H9 (cell line): Measurements from ENCODE around the gene SPATA19. TPM values are rescaled to one million over a fixed set of nuclear protein-coding genes. Genes with fewer than 3 reads are reported as not detected.

Experiments
- DNase-seq: peaks from one replicate; pipeline ENCODE4 v3.0.0-alpha.2; 2017
- H2AFZ ChIP-seq: one replicate; pipeline ENCODE4 v1.6.1; 2013; ENCODE audit warnings: mild to moderate bottlenecking, low read length, control low read depth, moderate library complexity
- H2AK5ac ChIP-seq: 2 replicates; pipeline ENCODE4 v1.6.1; 2013; ENCODE audit warnings: low read length, control low read depth, mixed read lengths; ENCODE audit not compliant: insufficient read length
- H2BK120ac ChIP-seq: one replicate; pipeline ENCODE4 v1.6.1; 2013; ENCODE audit warnings: low read depth, mild to moderate bottlenecking, low read length, control low read depth, inconsistent platforms; ENCODE audit not compliant: poor library complexity, severe bottlenecking
- H2BK12ac ChIP-seq: 2 replicates; pipeline ENCODE4 v1.6.1; 2013; ENCODE audit warnings: low read length, control low read depth, mixed read lengths, low read depth; ENCODE audit not compliant: insufficient read length
- H2BK15ac ChIP-seq: 2 replicates; pipeline ENCODE4 v1.6.1; 2013; ENCODE audit warnings: low read depth, low read length, control low read depth
- H2BK20ac ChIP-seq: one replicate; pipeline ENCODE4 v1.6.1; 2013; ENCODE audit warnings: low read depth, mild to moderate bottlenecking, low read length, control low read depth, inconsistent platforms; ENCODE audit not compliant: poor library complexity, severe bottlenecking
- H2BK5ac ChIP-seq: 2 replicates; pipeline ENCODE4 v1.6.1; 2013; ENCODE audit warnings: low read length, control low read depth, mixed read lengths; ENCODE audit not compliant: insufficient read length
- H3K14ac ChIP-seq: 2 replicates; pipeline ENCODE4 v1.6.1; 2013; ENCODE audit warnings: low read length, control low read depth; ENCODE audit not compliant: insufficient read depth
- H3K18ac ChIP-seq: 2 replicates; pipeline ENCODE4 v1.6.1; 2013; ENCODE audit warnings: low read depth, mild to moderate bottlenecking, mixed read lengths, low read length, control low read depth; ENCODE audit not compliant: insufficient read length
- H3K23ac ChIP-seq: 2 replicates; pipeline ENCODE4 v1.6.1; 2013; ENCODE audit warnings: low read length, control low read depth, mixed read lengths, low read depth; ENCODE audit not compliant: insufficient read length
- H3K23me2 ChIP-seq: 2 replicates; pipeline ENCODE4 v1.6.1; 2013; ENCODE audit warnings: low read depth, mild to moderate bottlenecking, mixed read lengths, low read length, control low read depth; ENCODE audit not compliant: insufficient read length, poor library complexity, severe bottlenecking
- H3K27ac ChIP-seq: 2 replicates; pipeline ENCODE4 v1.5.1; 2013; ENCODE audit warnings: low read length, control low read depth, mixed read lengths, low read depth; ENCODE audit not compliant: insufficient read length
- H3K27me3 ChIP-seq: 2 replicates; pipeline ENCODE4 v1.6.1; 2013; ENCODE audit warnings: low read length, control low read depth, inconsistent platforms; ENCODE audit not compliant: insufficient read depth
- H3K4ac ChIP-seq: 2 replicates; pipeline ENCODE4 v1.6.1; 2013; ENCODE audit warnings: low read depth, mild to moderate bottlenecking, control low read depth, inconsistent platforms, low read length, moderate library complexity
- H3K4me1 ChIP-seq: 2 replicates; pipeline ENCODE4 v1.6.1; 2013; ENCODE audit warnings: low read length, control low read depth, inconsistent platforms; ENCODE audit not compliant: insufficient read depth
- H3K4me2 ChIP-seq: 2 replicates; pipeline ENCODE4 v1.6.1; 2013; ENCODE audit warnings: low read length, control low read depth, mixed read lengths; ENCODE audit not compliant: insufficient read length, insufficient read depth
- H3K56ac ChIP-seq: 2 replicates; pipeline ENCODE4 v1.6.1; 2013; ENCODE audit warnings: low read depth, mild to moderate bottlenecking, mixed read lengths, low read length, control low read depth; ENCODE audit not compliant: insufficient read length
- H3K79me1 ChIP-seq: 2 replicates; pipeline ENCODE4 v1.6.1; 2013; ENCODE audit warnings: low read depth, mild to moderate bottlenecking, moderate library complexity, low read length, control low read depth, inconsistent platforms; ENCODE audit not compliant: insufficient read depth, poor library complexity, severe bottlenecking
- H3K79me2 ChIP-seq: 2 replicates; pipeline ENCODE4 v1.6.1; 2013; ENCODE audit warnings: low read length, control low read depth, inconsistent platforms; ENCODE audit not compliant: insufficient read depth
- H3K9ac ChIP-seq: 2 replicates; pipeline ENCODE4 v1.6.1; 2013; ENCODE audit warnings: low read length, control low read depth, mixed read lengths; ENCODE audit not compliant: insufficient read length; ENCODE audit errors: extremely low read depth
- H3K9me3 ChIP-seq: one replicate; pipeline ENCODE4 v1.6.1; 2013; ENCODE audit warnings: low read depth, low read length, inconsistent platforms; ENCODE audit not compliant: control insufficient read depth
- H3T11ph ChIP-seq: one replicate; pipeline ENCODE4 v1.6.1; 2013; ENCODE audit warnings: mild to moderate bottlenecking, low read length, control low read depth, inconsistent platforms
- H4K20me1 ChIP-seq: one replicate; pipeline ENCODE4 v1.6.1; 2013; ENCODE audit not compliant: control insufficient read depth, insufficient read length, insufficient read depth
- H4K5ac ChIP-seq: 2 replicates; pipeline ENCODE4 v1.6.1; 2013; ENCODE audit warnings: low read depth, mild to moderate bottlenecking, mixed read lengths, low read length, control low read depth; ENCODE audit not compliant: insufficient read length
- H4K8ac ChIP-seq: replicated peaks from 2 replicates; pipeline ENCODE4 v1.6.1; 2013; ENCODE audit warnings: low read length, control low read depth, mixed read lengths, low read depth; ENCODE audit not compliant: insufficient read length
- H4K91ac ChIP-seq: 2 replicates; pipeline ENCODE4 v1.6.1; 2013; ENCODE audit warnings: low read depth, mild to moderate bottlenecking, moderate library complexity, mixed read lengths, low read length, control low read depth; ENCODE audit not compliant: insufficient read length
- H3K27ac Mint-ChIP-seq, 3 experiments: 2 replicates in 2 of 3; 3 replicates in 1 of 3; pipeline ENCODE4 v1.8.0; 2020 to 2021; ENCODE audit warnings: mixed read lengths in 3 of 3, mild to moderate bottlenecking in 1 of 3, moderate library complexity in 1 of 3
- H3K27me3 Mint-ChIP-seq: 2 replicates; pipeline ENCODE4 v1.8.0; 2021; ENCODE audit warnings: low read depth, mild to moderate bottlenecking, moderate library complexity, mixed read lengths
- H3K36me3 Mint-ChIP-seq, 3 experiments: 2 replicates in 2 of 3; 3 replicates in 1 of 3; pipeline ENCODE4 v1.8.0; 2020 to 2021; ENCODE audit warnings: low read depth in 3 of 3, mixed read lengths in 3 of 3; ENCODE audit not compliant: insufficient read depth in 1 of 3
- H3K4me1 Mint-ChIP-seq, 2 experiments: 2 replicates each; pipeline ENCODE4 v1.8.0; 2020; ENCODE audit warnings: mixed read lengths in 2 of 2
- H3K4me3 Mint-ChIP-seq, 2 experiments: 2 replicates in 1 of 2; 3 replicates in 1 of 2; pipeline ENCODE4 v1.8.0; 2020 to 2021; ENCODE audit warnings: mild to moderate bottlenecking in 2 of 2, mixed read lengths in 2 of 2, moderate library complexity in 1 of 2
- H3K9me3 Mint-ChIP-seq, 2 experiments: 2 replicates in 1 of 2; 3 replicates in 1 of 2; pipeline ENCODE4 v1.8.0; 2020; ENCODE audit warnings: mild to moderate bottlenecking in 2 of 2, mixed read lengths in 2 of 2, moderate library complexity in 1 of 2
- CTCF ChIP-seq: fragments of 200-600 bp; sonication (generic); conservative IDR thresholded peaks from 3 replicates; pipeline ENCODE4 v1.8.0; 2021; ENCODE audit warnings: antibody characterized with exemption, mild to moderate bottlenecking
- WGBS: extraction: QIAGEN DNeasy Blood & Tissue Kit; methylation state at CpG from one replicate; pipeline ENCODE4 v1.1.7; 2013; ENCODE audit warnings: missing lambda C conversion rate, low lambda C conversion rate, mixed read lengths; ENCODE audit not compliant: insufficient read length; ENCODE audit errors: extremely low coverage; 5-methylcytosine and 5-hydroxymethylcytosine counted together
- total RNA-seq: library from RNA; stranded (reverse); gene quantifications from 2 replicates; pipeline ENCODE4 v1.2.1, GENCODE V29; 2021

SPATA19 gene
- total RNA-seq, 1 experiment from 2014 or later, result not detected

DNA sequence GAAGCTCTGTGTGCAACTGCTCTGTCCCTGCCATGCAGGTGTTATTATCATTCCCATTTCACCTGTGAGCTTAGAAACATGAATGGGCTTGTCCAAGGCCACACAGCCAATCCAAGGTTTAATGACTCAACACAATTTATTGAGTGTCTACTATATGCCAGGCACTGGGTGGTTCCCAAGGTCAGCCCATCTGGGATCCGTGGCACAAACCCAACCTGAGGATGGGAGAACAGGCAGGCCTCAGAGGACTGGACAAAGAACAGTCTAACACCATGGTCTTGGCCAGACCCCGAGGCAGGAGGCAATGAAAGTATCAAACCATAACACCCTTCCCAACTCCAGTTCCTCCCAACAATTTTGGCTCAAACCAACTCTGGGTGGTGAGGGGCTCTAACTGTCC lies 15.7 kb downstream of the SPATA19 start:
- TF ChIP-seq CTCF, result no peak
- Mint-ChIP-seq H3K36me3 (peaks cover 0 to 10% (median 1%) of the 10 kb centered on the region in 3 experiments; a peak in 4 of 7 replicates), H3K9me3 (peaks cover 8 to 12% of the 10 kb centered on the region in 2 experiments), H3K27me3 (peaks cover 10% of the 10 kb centered on the region), H3K4me3 (no peak overlapping the region), H3K4me1 (peaks cover 0 to 6% of the 10 kb centered on the region in 2 experiments; a peak in 1 of 4 replicates), H3K27ac (no peak overlapping the region)
- H3K14ac ChIP-seq, result no peak overlapping the region
- H2AK5ac ChIP-seq, result no peak overlapping the region
- H3K9ac ChIP-seq, result no peak overlapping the region
- no peaks in the 10 kb centered on the region for H3K79me2 ChIP-seq
- H3K4me1 ChIP-seq, result no peaks in the 10 kb centered on the region
- H3K27me3 ChIP-seq, result no peaks in the 10 kb centered on the region
- no peaks in the 10 kb centered on the region for H3K9me3 ChIP-seq
- H2BK5ac ChIP-seq, result no peak overlapping the region
- no peak overlapping the region for H4K91ac ChIP-seq
- H3K4ac ChIP-seq, result no peak overlapping the region
- no peak overlapping the region for H4K8ac ChIP-seq
- H3K23me2 ChIP-seq, result no peaks in the 10 kb centered on the region
- H2BK12ac ChIP-seq, result no peak overlapping the region
- DNase-seq, result no peak
- no CpG with 5 or more reads among the region's 2 CpGs for WGBS
- no peaks in the 10 kb centered on the region for H4K20me1 ChIP-seq
- no peak overlapping the region for H3K56ac ChIP-seq
- no peak overlapping the region for H3K27ac ChIP-seq
- H2BK120ac ChIP-seq, result no peak overlapping the region
- no peak overlapping the region for H3K23ac ChIP-seq
- H2BK20ac ChIP-seq, result no peak overlapping the region
- H4K5ac ChIP-seq, result no peak overlapping the region
- H3T11ph ChIP-seq, result no peak overlapping the region
- H3K18ac ChIP-seq, result no peak overlapping the region
- H2BK15ac ChIP-seq, result no peak overlapping the region
- H2AFZ ChIP-seq, result no peak overlapping the region
- H3K4me2 ChIP-seq, result no peak overlapping the region
- no peaks in the 10 kb centered on the region for H3K79me1 ChIP-seq
